ENCODE measurements around the gene NTHL1.

Gene NTHL1

GRCh38 chr16:2083876-2084780, 36.5 kb upstream of the NTHL1 start:
- DNase-seq: no peak

- DNase-seq: no peak
Measured at GRCh38 chr16:2083409-2083808, 35.8 kb upstream of the NTHL1 start.

GRCh38 chr16:2082983-2083364, 35.3 kb upstream of the NTHL1 start:
- DNase-seq: no peak

GRCh38 chr16:2082171-2082982, 34.7 kb upstream of the NTHL1 start:
- DNase-seq: no peak

- no peak for DNase-seq
Measured at GRCh38 chr16:2081201-2082084, 33.8 kb upstream of the NTHL1 start.

GRCh38 chr16:2079991-2080390, 32.4 kb upstream of the NTHL1 start:
- DNase-seq: no peak

- DNase-seq: no peak
Measured at GRCh38 chr16:2079311-2079800, 31.7 kb upstream of the NTHL1 start.

- DNase-seq: no peak
Measured at GRCh38 chr16:2078691-2079090, 31.1 kb upstream of the NTHL1 start.

GRCh38 chr16:2078096-2078495, 30.5 kb upstream of the NTHL1 start:
- DNase-seq: no peak

- DNase-seq: no peak
Measured at GRCh38 chr16:2077696-2078095, 30.1 kb upstream of the NTHL1 start.

- no peak for DNase-seq
Measured at GRCh38 chr16:2077016-2077415, 29.4 kb upstream of the NTHL1 start.

- no peak for DNase-seq
Measured at GRCh38 chr16:2076072-2076865, 28.6 kb upstream of the NTHL1 start.

GRCh38 chr16:2075631-2076030, 28.0 kb upstream of the NTHL1 start:
- no peak for DNase-seq

GRCh38 chr16:2074071-2074470, 26.4 kb upstream of the NTHL1 start:
- no peak for DNase-seq

GRCh38 chr16:2072926-2073325, 25.3 kb upstream of the NTHL1 start:
- DNase-seq: no peak

- no peak for DNase-seq
Measured at GRCh38 chr16:2071454-2072202, 24.0 kb upstream of the NTHL1 start.

- no peak for DNase-seq
Measured at GRCh38 chr16:2070576-2071453, 23.2 kb upstream of the NTHL1 start.

- no peak for DNase-seq
Measured at GRCh38 chr16:2066139-2066538, 18.5 kb upstream of the NTHL1 start.

GRCh38 chr16:2064368-2064945, 16.8 kb upstream of the NTHL1 start:
- no peak for DNase-seq

GRCh38 chr16:2063861-2064260, 16.2 kb upstream of the NTHL1 start:
- no peak for DNase-seq
